Liver (tissue), 9 donors: ENCODE measurements around the gene RYR2. TPM values are rescaled to one million over a fixed set of nuclear protein-coding genes. Genes with fewer than 3 reads are reported as not detected.

Source experiments
- DNase-seq: peaks from one replicate; pipeline ENCODE4 v3.0.0-alpha.2; 2017; ENCODE audit warnings: low spot score
- H3K27ac ChIP-seq, 2 donors: one replicate each; pipeline ENCODE4 v1.7.0; 2013; ENCODE audit warnings: inconsistent platforms in 2 of 2, low read length in 2 of 2, control low read depth in 1 of 2, low read depth in 1 of 2, mild to moderate bottlenecking in 1 of 2
- H3K27me3 ChIP-seq, 4 donors: one replicate each; pipeline versions ENCODE4 v1.6.1 to v1.7.0; 2013; ENCODE audit warnings: low read length in 3 of 4, inconsistent platforms in 1 of 4, mild to moderate bottlenecking in 1 of 4, moderate library complexity in 1 of 4; ENCODE audit not compliant: control insufficient read depth in 4 of 4, insufficient read depth in 4 of 4
- H3K36me3 ChIP-seq, 4 donors: one replicate each; pipeline versions ENCODE4 v1.6.1 to v1.7.0; 2013; ENCODE audit warnings: low read length in 3 of 4, mild to moderate bottlenecking in 3 of 4, low read depth in 1 of 4, moderate library complexity in 1 of 4; ENCODE audit not compliant: control insufficient read depth in 4 of 4, insufficient read depth in 3 of 4
- H3K4me1 ChIP-seq, 4 donors: one replicate each; pipeline versions ENCODE4 v1.6.1 to v1.7.0; 2013; ENCODE audit warnings: low read length in 3 of 4, mild to moderate bottlenecking in 3 of 4, moderate library complexity in 1 of 4; ENCODE audit not compliant: control insufficient read depth in 4 of 4, insufficient read depth in 4 of 4
- H3K4me3 ChIP-seq, 3 donors: one replicate each; pipeline versions ENCODE4 v1.6.1 to v1.7.0; 2013; ENCODE audit warnings: low read length in 3 of 3, control low read depth in 1 of 3, low read depth in 1 of 3, mild to moderate bottlenecking in 1 of 3
- H3K9ac ChIP-seq, 2 donors: one replicate each; pipeline ENCODE4 v1.7.0; 2013; ENCODE audit warnings: low read length in 2 of 2, mild to moderate bottlenecking in 2 of 2, moderate library complexity in 2 of 2, control low read depth in 1 of 2, low read depth in 1 of 2
- H3K9me3 ChIP-seq, 4 donors: one replicate each; pipeline versions ENCODE4 v1.6.1 to v1.7.0; 2013; ENCODE audit warnings: low read length in 3 of 4; ENCODE audit not compliant: control insufficient read depth in 4 of 4
- ATF3 ChIP-seq: IDR thresholded peaks from 2 replicates; pipeline ENCODE4 v1.6.1; 2016; ENCODE audit warnings: antibody characterized with exemption
- CTCF ChIP-seq: fragments of 150-350 bp; IDR thresholded peaks from 2 replicates; pipeline ENCODE4 v1.5.1; 2017; ENCODE audit warnings: improper control_type of control experiment, low read depth, low read length; ENCODE audit not compliant: missing input control
- EGR1 ChIP-seq, 2 donors: IDR thresholded peaks; 2 replicates each; pipeline ENCODE4 v1.6.1; 2016 to 2018; ENCODE audit warnings: antibody characterized with exemption in 2 of 2, low read depth in 2 of 2
- FOXA2 ChIP-seq: IDR thresholded peaks from 2 replicates; pipeline ENCODE4 v1.6.1; 2016; ENCODE audit warnings: antibody characterized with exemption
- GABPA ChIP-seq, 2 donors: IDR thresholded peaks in 1 of 2; conservative IDR thresholded peaks in 1 of 2; 2 replicates each; pipeline ENCODE4 v1.6.1; 2016; ENCODE audit warnings: antibody characterized with exemption in 2 of 2, mild to moderate bottlenecking in 1 of 2, moderate library complexity in 1 of 2
- HNF4A ChIP-seq, 2 donors: conservative IDR thresholded peaks; 2 replicates each; pipeline ENCODE4 v1.6.1; 2016; ENCODE audit warnings: antibody characterized with exemption in 2 of 2, mild to moderate bottlenecking in 2 of 2
- HNF4G ChIP-seq: IDR thresholded peaks from 2 replicates; pipeline ENCODE4 v1.6.1; 2016; ENCODE audit warnings: antibody characterized with exemption
- JUND ChIP-seq, 2 donors: IDR thresholded peaks; 2 replicates each; pipeline ENCODE4 v1.6.1; 2016; ENCODE audit warnings: antibody characterized with exemption in 2 of 2
- MAX ChIP-seq: IDR thresholded peaks from 2 replicates; pipeline ENCODE4 v1.6.1; 2016; ENCODE audit warnings: antibody characterized with exemption
- NR2F2 ChIP-seq: IDR thresholded peaks from 2 replicates; pipeline ENCODE4 v1.6.1; 2016; ENCODE audit warnings: antibody characterized with exemption
- RAD21 ChIP-seq, 2 donors: IDR thresholded peaks; 2 replicates each; pipeline ENCODE4 v1.6.1; 2016; ENCODE audit warnings: antibody characterized with exemption in 2 of 2, mild to moderate bottlenecking in 2 of 2
- REST ChIP-seq: IDR thresholded peaks from 2 replicates; pipeline ENCODE4 v1.6.1; 2016; ENCODE audit warnings: antibody characterized with exemption, mild to moderate bottlenecking
- RXRA ChIP-seq, 2 donors: IDR thresholded peaks; 2 replicates each; pipeline ENCODE4 v1.6.1; 2017 to 2018; ENCODE audit warnings: antibody characterized with exemption in 2 of 2, mild to moderate bottlenecking in 1 of 2
- SP1 ChIP-seq: IDR thresholded peaks from 2 replicates; pipeline ENCODE4 v1.6.1; 2018; ENCODE audit warnings: antibody characterized with exemption, mild to moderate bottlenecking
- TAF1 ChIP-seq: conservative IDR thresholded peaks from 2 replicates; pipeline ENCODE4 v1.6.1; 2016; ENCODE audit warnings: antibody characterized with exemption, mild to moderate bottlenecking
- YY1 ChIP-seq: IDR thresholded peaks from 2 replicates; pipeline ENCODE4 v1.6.1; 2016; ENCODE audit warnings: antibody characterized with exemption, mild to moderate bottlenecking
- WGBS: extraction: QIAGEN DNeasy Blood & Tissue Kit; methylation state at CpG from one replicate; pipeline ENCODE4 v1.1.7; 2013; 5-methylcytosine and 5-hydroxymethylcytosine counted together
- polyA plus RNA-seq, 2 donors: library from polyadenylated mRNA; stranded (reverse) in 1 of 2; unstranded in 1 of 2; fragments of 200-250 nt in 1 of 2; fragments of >200 nt in 1 of 2; fragmentation: Nextera tagmentation in 1 of 2; extraction: Ambion mirVana in 1 of 2; gene quantifications; one replicate each; pipeline versions ENCODE4 v1.2.1 to v1.2.3, GENCODE V29; 2013 to 2015
- total RNA-seq, 2 donors: library from RNA; depleted of rRNA; stranded (reverse); fragments of >200 nt; gene quantifications; one replicate each; pipeline ENCODE4 v1.2.3, GENCODE V29; 2014
- donor health status: healthy.
- donor health status: healthy.
- donor health status: healthy.
- donor health status: healthy.
- donor health status: healthy.

Gene RYR2
- total and polyA plus RNA-seq, 4 donors, result 0.06 to 0.75 (median 0.31) TPM

GRCh38 chr1:237035759-237036158 lies 6.2 kb upstream of the RYR2 start:
- no peak overlapping the region for H3K27ac ChIP-seq
- no peak for TF ChIP-seq ATF3
- TF ChIP-seq CTCF, result no peak
- no peak for TF ChIP-seq RXRA (IDR thresholded peaks at IDR 0.05)
- TF ChIP-seq HNF4A (conservative IDR thresholded peaks at IDR 0.05), result no peak
- no peak for TF ChIP-seq FOXA2
- no peak for TF ChIP-seq TAF1
- no peak for TF ChIP-seq SP1
- no peak for TF ChIP-seq EGR1 (IDR thresholded peaks at IDR 0.05; ENCODE audit: low read depth in 2 of 2)
- no peak for TF ChIP-seq MAX
- TF ChIP-seq RAD21 (IDR thresholded peaks at IDR 0.05), result no peak
- TF ChIP-seq NR2F2, result no peak
- TF ChIP-seq JUND (IDR thresholded peaks at IDR 0.05), result no peak
- TF ChIP-seq GABPA (IDR thresholded peaks at IDR 0.05 in 1 of 2, conservative IDR thresholded peaks at IDR 0.05 in 1 of 2), result no peak
- TF ChIP-seq REST, result no peak
- H3K36me3 ChIP-seq, result no peaks in the 10 kb centered on the region
- no peaks in the 10 kb centered on the region for H3K4me1 ChIP-seq
- no peaks in the 10 kb centered on the region for H3K9me3 ChIP-seq
- no peak for DNase-seq
- peaks cover 0 to 14% (median 0%) of the 10 kb centered on the region in 4 donors for H3K27me3 ChIP-seq
- WGBS, result 91% methylated on average over 1 of the region's 1 CpG
- H3K4me3 ChIP-seq, result no peak overlapping the region
- no peak overlapping the region for H3K9ac ChIP-seq

GRCh38 chr1:237038211-237038610 lies 3.8 kb upstream of the RYR2 start:
- no peak for DNase-seq
- H3K27ac ChIP-seq, result no peak overlapping the region
- H3K36me3 ChIP-seq, result no peaks in the 10 kb centered on the region
- TF ChIP-seq SP1 (no peak), FOXA2 (no peak), ATF3 (no peak), YY1 (no peak), NR2F2 (no peak), HNF4G (no peak), GABPA (IDR thresholded peaks at IDR 0.05 in 1 of 2, conservative IDR thresholded peaks at IDR 0.05 in 1 of 2) (no peak), RAD21 (IDR thresholded peaks at IDR 0.05) (no peak), EGR1 (IDR thresholded peaks at IDR 0.05; ENCODE audit: low read depth in 2 of 2) (no peak)
- 82% methylated on average over 6 of the region's 6 CpGs for WGBS
- H3K4me1 ChIP-seq, result peaks cover 4 to 12% (median 10%) of the 10 kb centered on the region in 4 donors
- peaks cover 0 to 6% (median 0%) of the 10 kb centered on the region in 4 donors for H3K9me3 ChIP-seq
- no peak overlapping the region for H3K9ac ChIP-seq
- no peak overlapping the region for H3K4me3 ChIP-seq
- H3K27me3 ChIP-seq, result peaks cover 0 to 22% (median 9%) of the 10 kb centered on the region in 4 donors
